Ishikawa (cell line): ENCODE data around the gene KCNIP4.

Experiments used
- CEBPB ChIP-seq: IDR thresholded peaks from 2 replicates; pipeline ENCODE4 v1.6.1; 2012
- CREB1 ChIP-seq: IDR thresholded peaks from 2 replicates; pipeline ENCODE4 v1.6.1; 2012; ENCODE audit warnings: low read depth
- EGR1 ChIP-seq: IDR thresholded peaks from 2 replicates; pipeline ENCODE4 v1.6.1; 2012
- EP300 ChIP-seq: IDR thresholded peaks from 2 replicates; pipeline ENCODE4 v1.6.1; 2012; ENCODE audit warnings: borderline replicate concordance
- FOXM1 ChIP-seq: IDR thresholded peaks from 2 replicates; pipeline ENCODE4 v1.6.1; 2012; ENCODE audit warnings: low read depth, borderline replicate concordance
- MAX ChIP-seq: IDR thresholded peaks from 2 replicates; pipeline ENCODE4 v1.6.1; 2012
- NFIC ChIP-seq: IDR thresholded peaks from 2 replicates; pipeline ENCODE4 v1.6.1; 2012
- RAD21 ChIP-seq: IDR thresholded peaks from 2 replicates; pipeline ENCODE4 v1.6.1; 2012; ENCODE audit warnings: low read depth
- REST ChIP-seq: IDR thresholded peaks from 2 replicates; pipeline ENCODE4 v1.6.1; 2012; ENCODE audit warnings: low read depth, mild to moderate bottlenecking
- TAF1 ChIP-seq: IDR thresholded peaks from 2 replicates; pipeline ENCODE4 v1.6.1; 2012; ENCODE audit warnings: low read depth, mild to moderate bottlenecking
- TCF12 ChIP-seq: IDR thresholded peaks from 2 replicates; pipeline ENCODE4 v1.6.1; 2012; ENCODE audit warnings: low read depth
- TEAD4 ChIP-seq: IDR thresholded peaks from 2 replicates; pipeline ENCODE4 v1.6.1; 2012
- YY1 ChIP-seq: IDR thresholded peaks from 2 replicates; pipeline ENCODE4 v1.6.1; 2012; ENCODE audit warnings: low read depth
- ZBTB7A ChIP-seq: IDR thresholded peaks from 2 replicates; pipeline ENCODE4 v1.6.1; 2012; ENCODE audit warnings: low read depth
- TF ChIP-seq, protein P1 (sequence below): IDR thresholded peaks from 2 replicates; pipeline ENCODE4 v1.6.1; 2012

The KCNIP4 gene

DNA sequence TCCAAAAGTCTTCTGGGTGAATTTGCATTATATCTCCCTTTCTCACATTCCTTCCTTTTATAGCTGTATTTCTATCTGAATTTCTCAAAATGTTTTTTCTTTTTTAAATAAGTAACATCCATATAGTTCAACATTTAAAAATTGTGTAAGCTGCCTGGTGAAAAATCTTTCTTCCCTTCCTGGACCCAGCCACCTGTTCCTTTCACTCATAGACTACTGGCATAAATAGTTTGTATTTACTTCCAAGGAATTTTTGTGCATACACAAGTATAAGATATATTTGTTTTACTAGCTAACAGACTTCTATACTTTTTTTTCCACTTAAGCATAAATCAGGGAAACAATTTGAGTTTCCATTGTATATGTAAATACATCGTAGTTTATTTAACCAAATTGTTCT is 1212.6 kb downstream of the KCNIP4 start:
- TF ChIP-seq TCF12 (no peak), EP300 (no peak), YY1 (no peak), TEAD4 (no peak), NFIC (no peak), FOXM1 (no peak), CREB1 (no peak), ZBTB7A (no peak), REST (no peak), MAX (no peak), CEBPB (no peak)
- TF ChIP-seq, protein P1, sequence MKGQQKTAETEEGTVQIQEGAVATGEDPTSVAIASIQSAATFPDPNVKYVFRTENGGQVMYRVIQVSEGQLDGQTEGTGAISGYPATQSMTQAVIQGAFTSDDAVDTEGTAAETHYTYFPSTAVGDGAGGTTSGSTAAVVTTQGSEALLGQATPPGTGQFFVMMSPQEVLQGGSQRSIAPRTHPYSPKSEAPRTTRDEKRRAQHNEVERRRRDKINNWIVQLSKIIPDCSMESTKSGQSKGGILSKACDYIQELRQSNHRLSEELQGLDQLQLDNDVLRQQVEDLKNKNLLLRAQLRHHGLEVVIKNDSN: no peak

DNA sequence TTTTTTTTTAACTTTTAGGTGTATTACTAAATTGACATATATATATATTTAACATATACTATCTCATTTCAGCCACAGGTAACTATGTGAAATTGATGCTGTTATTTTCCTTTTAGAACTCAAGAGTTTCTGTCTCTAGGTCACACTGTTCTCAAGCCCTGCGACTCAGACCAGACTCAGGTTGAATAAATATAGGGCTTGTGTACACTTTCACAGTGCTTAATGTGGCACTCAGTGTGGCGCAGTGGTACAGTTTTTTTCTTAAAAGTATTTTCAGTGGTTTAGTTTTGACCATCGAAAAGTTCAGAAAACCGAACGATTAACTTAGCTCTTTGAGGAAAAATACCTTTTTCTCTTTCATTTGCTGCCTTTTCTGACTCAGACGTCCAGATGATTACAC is 1223.7 kb downstream of the KCNIP4 start:
- TF ChIP-seq FOXM1 (no peak), TCF12 (no peak), TAF1 (no peak), NFIC (no peak)

DNA sequence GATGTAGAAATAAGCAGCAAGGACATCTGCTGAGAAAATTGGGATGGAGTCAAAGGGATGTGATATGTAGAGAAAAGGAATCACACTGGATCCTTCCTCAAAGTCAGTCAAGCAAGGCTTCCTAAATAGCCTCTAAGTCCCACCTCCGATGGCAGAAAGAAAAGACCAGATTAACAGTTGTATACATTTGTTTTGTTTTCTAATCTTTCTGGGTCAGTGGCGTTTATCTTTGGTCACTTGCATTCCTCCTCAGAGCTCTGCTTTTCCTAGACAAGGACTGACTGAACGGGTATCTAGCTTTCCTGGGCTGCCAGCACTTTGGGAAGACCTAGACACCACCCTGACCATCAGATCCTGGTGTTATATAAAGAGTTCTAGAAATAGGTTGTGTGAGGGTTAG is 1225.1 kb downstream of the KCNIP4 start:
- TF ChIP-seq FOXM1: no peak
- no peak for TF ChIP-seq TAF1
- no peak for TF ChIP-seq CEBPB
- no peak for TF ChIP-seq TEAD4
- TF ChIP-seq, protein P1: no peak
- TF ChIP-seq CREB1: no peak
- no peak for TF ChIP-seq TCF12
- TF ChIP-seq NFIC: no peak
- TF ChIP-seq ZBTB7A: no peak
- TF ChIP-seq EP300: no peak
- TF ChIP-seq EGR1: no peak
- no peak for TF ChIP-seq RAD21
- TF ChIP-seq YY1: no peak
- no peak for TF ChIP-seq MAX
- no peak for TF ChIP-seq REST

DNA sequence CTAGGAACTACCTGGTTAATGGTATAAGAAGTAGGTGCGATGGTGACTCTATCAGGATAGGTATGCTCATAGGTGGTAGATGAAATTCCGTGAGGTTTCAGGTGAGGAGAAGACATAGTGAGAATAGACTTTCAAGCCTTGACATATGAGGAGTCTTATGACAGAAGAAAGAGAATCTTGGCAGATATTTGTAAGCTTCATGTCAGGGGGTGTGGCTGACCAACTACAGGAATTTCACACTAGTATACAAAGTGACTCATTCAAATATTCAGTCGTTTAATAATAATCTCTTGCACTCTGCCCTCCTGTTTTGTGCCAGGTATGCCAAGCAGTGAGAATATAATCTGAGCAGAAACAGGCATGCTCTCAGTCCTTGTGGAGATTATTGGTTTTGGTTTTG is 1225.6 kb downstream of the KCNIP4 start:
- TF ChIP-seq TAF1 (no peak), EP300 (no peak), CEBPB (no peak), EGR1 (no peak), NFIC (no peak), TCF12 (no peak)

- TF ChIP-seq YY1 (no peak), CEBPB (no peak), ZBTB7A (no peak), MAX (no peak), EP300 (no peak), TAF1 (no peak), TCF12 (no peak), RAD21 (no peak), NFIC (no peak), REST (no peak), FOXM1 (no peak), CREB1 (no peak), EGR1 (no peak), TEAD4 (no peak)
- TF ChIP-seq, protein P1: no peak
Observed at GRCh38 chr4:20711335-20711734, 1237.2 kb downstream of the KCNIP4 start.
